H1 (cell line): ENCODE data around the gene RFX5. TPM values are rescaled to one million over a fixed set of nuclear protein-coding genes. Genes with fewer than 3 reads are reported as not detected.

Experiments used
- CTCF ChIA-PET: fragments of 300-600 bp; sonication (Branson Sonifier 250); formaldehyde crosslinking; loops from one replicate; lab custom pipeline; 2021; ENCODE audit not compliant: partially characterized antibody; lab: Charles Lee
- POLR2A ChIA-PET: fragments of 300-600 bp; sonication (Branson Sonifier 250); formaldehyde crosslinking; loops from one replicate; lab custom pipeline; 2021; ENCODE audit warnings: inconsistent platforms; ENCODE audit not compliant: partially characterized antibody; lab: Charles Lee
- DNase-seq, 2 experiments: peaks; one replicate each; pipeline versions ENCODE4 v3.0.0 to v3.0.0-alpha.2; 2010 to 2022; ENCODE audit warnings: low spot score in 2 of 2, low read depth in 1 of 2, mixed read lengths in 1 of 2
- FAIRE-seq: peaks from 2 replicates; lab custom pipeline; 2011; peaks lifted over from hg19 to GRCh38; lab: Jason Lieb, UNC
- H2AFZ ChIP-seq: 2 replicates; pipeline ENCODE4 v1.8.1; 2012; ENCODE audit warnings: low read length, inconsistent platforms
- H2AK5ac ChIP-seq: 2 replicates; pipeline ENCODE4 v1.6.1; 2013; ENCODE audit warnings: low read depth, low read length
- H2BK120ac ChIP-seq: replicated peaks from 2 replicates; pipeline ENCODE3; 2013; ENCODE audit warnings: low read depth, low read length, inconsistent platforms
- H2BK12ac ChIP-seq: 2 replicates; pipeline ENCODE4 v1.6.1; 2013; ENCODE audit warnings: low read depth, low read length
- H2BK15ac ChIP-seq: 2 replicates; pipeline ENCODE4 v1.6.1; 2013; ENCODE audit warnings: low read length
- H2BK20ac ChIP-seq: 2 replicates; pipeline ENCODE4 v1.6.1; 2013; ENCODE audit warnings: low read length
- H2BK5ac ChIP-seq: 2 replicates; pipeline ENCODE4 v1.6.1; 2013; ENCODE audit warnings: low read depth, low read length
- H3K14ac ChIP-seq: 2 replicates; pipeline ENCODE4 v1.6.1; 2013; ENCODE audit warnings: inconsistent platforms; ENCODE audit not compliant: insufficient read length
- H3K18ac ChIP-seq: 2 replicates; pipeline ENCODE4 v1.6.1; 2013; ENCODE audit warnings: low read length; ENCODE audit errors: extremely low read depth
- H3K23ac ChIP-seq: 2 replicates; pipeline ENCODE4 v1.6.1; 2013; ENCODE audit warnings: inconsistent platforms; ENCODE audit not compliant: insufficient read length
- H3K23me2 ChIP-seq: 2 replicates; pipeline ENCODE4 v1.6.1; 2013; ENCODE audit warnings: low read depth, low read length
- H3K27ac ChIP-seq: 2 replicates; pipeline ENCODE4 v1.6.1; 2011; ENCODE audit warnings: low read depth, low read length, inconsistent platforms
- H3K27me3 ChIP-seq, 4 experiments: replicated peaks in 1 of 4; 1 replicate in 1 of 4; 2 replicates in 3 of 4; pipeline versions ENCODE4 v1.6.1 to v1.8.1; 2011 to 2013; ENCODE audit warnings: low read length in 3 of 4, mild to moderate bottlenecking in 3 of 4, inconsistent platforms in 2 of 4, mixed read lengths in 2 of 4, moderate library complexity in 1 of 4; ENCODE audit not compliant: control insufficient read depth in 3 of 4, insufficient read depth in 3 of 4; ENCODE audit errors: extremely low read depth in 1 of 4
- H3K36me3 ChIP-seq, 4 experiments: 2 replicates each; pipeline versions ENCODE4 v1.6.1 to v1.8.1; 2011 to 2013; ENCODE audit warnings: mild to moderate bottlenecking in 4 of 4, low read length in 3 of 4, moderate library complexity in 2 of 4, control low read depth in 1 of 4, inconsistent platforms in 1 of 4; ENCODE audit not compliant: insufficient read depth in 4 of 4, control insufficient read depth in 2 of 4
- H3K4ac ChIP-seq: replicated peaks from 2 replicates; pipeline ENCODE3; 2013; ENCODE audit warnings: low read length, low read depth, mixed read lengths, inconsistent platforms; ENCODE audit not compliant: insufficient read length
- H3K4me1 ChIP-seq, 4 experiments: replicated peaks in 1 of 4; 1 replicate in 1 of 4; 2 replicates in 3 of 4; pipeline versions ENCODE4 v1.6.1 to v1.8.1; 2011 to 2013; ENCODE audit warnings: low read length in 3 of 4, inconsistent platforms in 2 of 4, mixed read lengths in 1 of 4; ENCODE audit not compliant: insufficient read depth in 4 of 4, control insufficient read depth in 3 of 4
- H3K4me2 ChIP-seq, 2 experiments: 2 replicates each; pipeline versions ENCODE4 v1.6.1 to v1.8.1; 2011 to 2013; ENCODE audit warnings: low read depth in 2 of 2, low read length in 2 of 2, control low read depth in 1 of 2, inconsistent platforms in 1 of 2, mild to moderate bottlenecking in 1 of 2; ENCODE audit not compliant: insufficient read depth in 1 of 2
- H3K4me3 ChIP-seq, 4 experiments: fragments of 200-600, 300-600 bp in 1 of 4; sonication (generic), shearing (Covaris generic), sonication (Bioruptor Twin) in 1 of 4; 2 replicates each; pipeline versions ENCODE4 v1.5.1 to v1.8.1; 2011 to 2016; ENCODE audit warnings: low read length in 4 of 4, low read depth in 3 of 4, control low read depth in 2 of 4, inconsistent platforms in 2 of 4, mild to moderate bottlenecking in 2 of 4, mixed read lengths in 1 of 4, moderate library complexity in 1 of 4; ENCODE audit not compliant: insufficient read depth in 2 of 4; ENCODE audit errors: extremely low read depth in 1 of 4
- H3K56ac ChIP-seq: replicated peaks from 2 replicates; pipeline ENCODE3; 2013; ENCODE audit warnings: low read depth, mild to moderate bottlenecking, mixed read lengths, low read length, inconsistent platforms; ENCODE audit not compliant: insufficient read length
- H3K79me1 ChIP-seq: 2 replicates; pipeline ENCODE4 v1.6.1; 2013; ENCODE audit warnings: low read depth, low read length, control low read depth
- H3K79me2 ChIP-seq, 2 experiments: 2 replicates each; pipeline versions ENCODE4 v1.6.1 to v1.8.1; 2012 to 2013; ENCODE audit warnings: low read length in 2 of 2, mild to moderate bottlenecking in 2 of 2, inconsistent platforms in 1 of 2; ENCODE audit not compliant: insufficient read depth in 2 of 2, control insufficient read depth in 1 of 2
- H3K9ac ChIP-seq, 4 experiments: replicated peaks in 1 of 4; 1 replicate in 1 of 4; 2 replicates in 3 of 4; pipeline versions ENCODE4 v1.6.1 to v1.8.1; 2011 to 2013; ENCODE audit warnings: low read depth in 3 of 4, low read length in 3 of 4, control low read depth in 2 of 4, mild to moderate bottlenecking in 2 of 4, moderate library complexity in 2 of 4, inconsistent platforms in 1 of 4; ENCODE audit errors: extremely low read depth in 1 of 4
- H3K9me3 ChIP-seq, 2 experiments: 2 replicates each; pipeline versions ENCODE4 v1.6.1 to v1.8.1; 2012 to 2013; ENCODE audit warnings: mild to moderate bottlenecking in 2 of 2, moderate library complexity in 2 of 2, control low read depth in 1 of 2, inconsistent platforms in 1 of 2, low read depth in 1 of 2, low read length in 1 of 2, mixed read lengths in 1 of 2; ENCODE audit not compliant: insufficient read depth in 2 of 2
- H4K20me1 ChIP-seq, 2 experiments: replicated peaks in 1 of 2; 2 replicates each; pipeline versions ENCODE3 to v1.8.1; 2011 to 2013; ENCODE audit warnings: inconsistent platforms in 2 of 2, low read length in 2 of 2, mild to moderate bottlenecking in 1 of 2; ENCODE audit not compliant: insufficient read depth in 2 of 2, control insufficient read depth in 1 of 2
- H4K5ac ChIP-seq: 2 replicates; pipeline ENCODE4 v1.6.1; 2013; ENCODE audit warnings: low read length, low read depth, mixed read lengths, inconsistent platforms; ENCODE audit not compliant: insufficient read length
- H4K8ac ChIP-seq: 2 replicates; pipeline ENCODE4 v1.8.0; 2013; ENCODE audit warnings: mild to moderate bottlenecking, moderate library complexity, low read length, inconsistent platforms; ENCODE audit not compliant: insufficient read depth; ENCODE audit errors: extremely low read depth
- H4K91ac ChIP-seq: replicated peaks from 2 replicates; pipeline ENCODE3; 2013; ENCODE audit warnings: low read length, mixed read lengths, inconsistent platforms; ENCODE audit not compliant: insufficient read length
- GTF2F1 ChIP-seq: IDR thresholded peaks from 2 replicates; pipeline ENCODE4 v1.6.1; 2012; ENCODE audit warnings: low read depth, low read length, improper control_type of control experiment, borderline replicate concordance
- NRF1 ChIP-seq: IDR thresholded peaks from 2 replicates; pipeline ENCODE4 v1.6.1; 2011; ENCODE audit warnings: mild to moderate bottlenecking, low read depth, low read length, improper control_type of control experiment
- RAD21 ChIP-seq, 2 experiments: IDR thresholded peaks in 1 of 2; conservative IDR thresholded peaks in 1 of 2; 2 replicates each; pipeline ENCODE4 v1.6.1; 2011; ENCODE audit warnings: low read depth in 2 of 2, low read length in 2 of 2, improper control_type of control experiment in 1 of 2, inconsistent platforms in 1 of 2, mild to moderate bottlenecking in 1 of 2, moderate library complexity in 1 of 2
- SRF ChIP-seq: IDR thresholded peaks from 2 replicates; pipeline ENCODE4 v1.6.1; 2011; ENCODE audit warnings: mild to moderate bottlenecking, low read depth, low read length, moderate library complexity
- WGBS, 2 experiments: shearing (Covaris generic) in 1 of 2; methylation state at CpG; one replicate each; pipeline versions ENCODE4 v1.1.6 to v1.1.7; 2013 to 2015; ENCODE audit warnings: low lambda C conversion rate in 2 of 2, mixed read lengths in 2 of 2, inconsistent platforms in 1 of 2, low coverage in 1 of 2, missing lambda C conversion rate in 1 of 2; ENCODE audit not compliant: insufficient replicate concordance in 2 of 2, insufficient coverage in 1 of 2, insufficient read length in 1 of 2; ENCODE audit errors: extremely low coverage in 1 of 2, missing lambda C conversion rate in 1 of 2; 5-methylcytosine and 5-hydroxymethylcytosine counted together
- polyA plus RNA-seq, 7 experiments: library from polyadenylated mRNA; depleted of rRNA in 3 of 7; stranded (reverse) in 5 of 7; unstranded in 2 of 7; fragments of >200 nt in 5 of 7; fragments of 200-250 nt in 2 of 7; gene quantifications; 1 replicate in 5 of 7; 2 replicates in 1 of 7; 4 replicates in 1 of 7; pipeline versions ENCODE4 v1.2.1 to v1.2.3, GENCODE V29; 2011 to 2013; ENCODE audit warnings: missing spikeins in 2 of 7, mixed read lengths in 2 of 7
- total RNA-seq: library from RNA; stranded (reverse); fragmentation: NEBNext Ultra II Directional; extraction: Animal tissue kit (Norgen Biotek cat#: 25700); gene quantifications from 2 replicates; pipeline ENCODE4 v1.2.1, GENCODE V29; 2021

The RFX5 gene
- total and polyA plus RNA-seq, 2 of the 8 experiments (the other 6 are each of a cell fraction or from before 2014, with no cell fraction given), result 27.8 to 59.7 TPM

- H4K20me1 ChIP-seq, result peaks cover 0 to 3% of the 10 kb centered on the region in 2 experiments
- no peak overlapping the region for H3K56ac ChIP-seq
- H2BK20ac ChIP-seq, result no peak overlapping the region
- no peaks in the 10 kb centered on the region for H3K79me1 ChIP-seq
- H3K36me3 ChIP-seq, result peaks cover 2 to 26% (median 13%) of the 10 kb centered on the region in 4 experiments; a peak in 5 of 8 replicates
- H3K4me1 ChIP-seq, result 0 out of 7 replicates have a peak, but pooled peaks cover 0 to 3% (median 0%) of the 10 kb centered on the region in 4 experiments
- H4K8ac ChIP-seq, result no peak overlapping the region
- H3K14ac ChIP-seq, result no peak overlapping the region
- H2BK5ac ChIP-seq, result no peak overlapping the region
- 94% methylated on average over 4 of the region's 4 CpGs; no CpG with 5 or more reads in 1 of the 2 experiments for WGBS, 2 experiments
- H3K4ac ChIP-seq, result no peak overlapping the region
- FAIRE-seq (no peak), DNase-seq (no peak)
- no peaks in the 10 kb centered on the region for H3K79me2 ChIP-seq
- no peaks in the 10 kb centered on the region for H3K27me3 ChIP-seq
- H3K23me2 ChIP-seq, result no peaks in the 10 kb centered on the region
- H2BK15ac ChIP-seq, result no peak overlapping the region
- ChIA-PET CTCF (interaction anchor here (0.8 to 11.6 kb wide), 10 partner anchors 9 to 122 kb away, joined by 3 to 129 read pairs (median 4); no protein-coding TSS in a partner anchor), POLR2A (interaction anchor here (1.1 to 3.9 kb wide), 10 partner anchors 8 to 31 kb away, joined by 3 to 20 read pairs (median 8); partner anchors contain the start of genes PI4KB and ZNF687)
- no peak overlapping the region for H3K18ac ChIP-seq
- no peak overlapping the region for H3K4me3 ChIP-seq
- no peak overlapping the region for H2BK120ac ChIP-seq
- no peaks in the 10 kb centered on the region for H3K9me3 ChIP-seq
- H2BK12ac ChIP-seq, result no peak overlapping the region
- no peak overlapping the region for H3K27ac ChIP-seq
- no peak overlapping the region for H3K23ac ChIP-seq
- no peak overlapping the region for H3K9ac ChIP-seq
- H2AK5ac ChIP-seq, result no peak overlapping the region
- H2AFZ ChIP-seq, result no peak overlapping the region
- H4K91ac ChIP-seq, result no peak overlapping the region
- H4K5ac ChIP-seq, result no peak overlapping the region
- no peak overlapping the region for H3K4me2 ChIP-seq
- no peak for TF ChIP-seq SRF
- TF ChIP-seq GTF2F1, result no peak
- TF ChIP-seq RAD21 (IDR thresholded peaks at IDR 0.05 in 1 of 2, conservative IDR thresholded peaks at IDR 0.05 in 1 of 2; ENCODE audit: low read depth in 2 of 2, low read length in 2 of 2), result no peak
- no peak for TF ChIP-seq NRF1
Measured at GRCh38 chr1:151312411-151312810, 34.6 kb downstream of the RFX5 start.
